Ovary (tissue), 9 donors: ENCODE data around the gene FAM216A. TPM values are rescaled to one million over a fixed set of nuclear protein-coding genes. Genes with fewer than 3 reads are reported as not detected.

Experiments
- DNase-seq, 5 donors: peaks; one replicate each; pipeline ENCODE4 v3.0.0-alpha.2; 2019 to 2020
- H3K27ac ChIP-seq, 2 donors: fragments of 200-600 bp; one replicate each; pipeline versions ENCODE4 v1.5.1 to v1.8.0; 2019 to 2022
- H3K27me3 ChIP-seq: fragments of 200-600 bp; one replicate; pipeline ENCODE4 v1.8.0; 2022
- H3K36me3 ChIP-seq: fragments of 200-600 bp; sonication (generic); one replicate; pipeline ENCODE4 v1.5.1; 2019
- H3K4me1 ChIP-seq: one replicate; pipeline ENCODE4 v1.8.1; 2013; ENCODE audit warnings: mild to moderate bottlenecking, moderate library complexity; ENCODE audit not compliant: insufficient read depth
- H3K4me3 ChIP-seq: fragments of 200-600 bp; sonication (generic); one replicate; pipeline ENCODE4 v1.5.1; 2017
- H3K9me3 ChIP-seq, 2 donors: fragments of 200-600 bp in 1 of 2; sonication (generic) in 1 of 2; one replicate each; pipeline versions ENCODE4 v1.5.1 to v1.8.1; 2013 to 2019; ENCODE audit warnings: mild to moderate bottlenecking in 1 of 2, moderate library complexity in 1 of 2
- CTCF ChIP-seq, 3 donors: fragments of 450-650 bp in 2 of 3; fragments of 200-600 bp in 1 of 3; IDR thresholded peaks; one replicate each; pipeline versions ENCODE4 v1.5.1 to v1.8.0; 2016 to 2022; ENCODE audit warnings: antibody characterized with exemption in 3 of 3, mild to moderate bottlenecking in 1 of 3
- EP300 ChIP-seq: sonication (generic); formaldehyde crosslinking; IDR thresholded peaks from one replicate; pipeline ENCODE4 v1.6.1; 2017; ENCODE audit warnings: antibody characterized with exemption
- POLR2A ChIP-seq: fragments of 450-650 bp; IDR thresholded peaks from one replicate; pipeline ENCODE4 v1.6.1; 2017; ENCODE audit warnings: antibody characterized with exemption, mild to moderate bottlenecking, moderate library complexity
- WGBS, 3 donors: extraction: QIAGEN DNeasy Blood & Tissue Kit in 1 of 3; methylation state at CpG; one replicate each; pipeline versions ENCODE4 v1.1.5 to v1.1.7; 2013 to 2017; 5-methylcytosine and 5-hydroxymethylcytosine counted together
- intact Hi-C, 4 donors: fragments of 100-400 bp; cut with DNase I; formaldehyde crosslinking; loops; one replicate each; pipeline versions ENCODE4 v1.11.0 to v1.15.1; 2022 to 2023
- polyA plus RNA-seq, 2 donors: library from polyadenylated mRNA; stranded (reverse); fragments of 200-250 nt in 1 of 2; fragments of 350-450 nt in 1 of 2; fragmentation: Illumina TruSeq in 1 of 2; extraction: RNeasy Lipid Tissue Mini Kit (QIAGEN cat#74804) in 1 of 2; gene quantifications; one replicate each; pipeline ENCODE4 v1.2.3, GENCODE V29; 2013 to 2014
- total RNA-seq, 7 donors: library from RNA; depleted of rRNA in 2 of 7; stranded (reverse); fragments of >200 nt in 2 of 7; fragmentation: NEBNext Ultra II Directional in 3 of 7; extraction: Animal tissue kit (Norgen Biotek cat#: 25700) in 3 of 7; gene quantifications; one replicate each; pipeline versions ENCODE4 v1.1.0 to v1.2.4, GENCODE V29; 2016 to 2023
- donor health status: DM: no; HTN: no; CAD: no; lungs with moderate emphysema.
- donor health status: DM: no; HTN: no; CAD: no.
- donor health status: Bipolar disorder and iron deficiency.
- donor health status: DM: yes; HTN: yes; CAD: no.
- donor health status: DM: no; HTN: no; CAD: no.
- donor health status: DM: yes; HTN: yes; CAD: no.

The FAM216A gene
- total and polyA plus RNA-seq, 9 donors: 6.5 to 12.3 (median 10.1) TPM

- H3K27me3 ChIP-seq: no peaks in the 10 kb centered on the region
- H3K4me1 ChIP-seq: peaks cover 3% of the 10 kb centered on the region
- no peaks in the 10 kb centered on the region for H3K36me3 ChIP-seq
- DNase-seq: no peak
- 91 to 96% (median 92%) methylated on average over 6 of the region's 6 CpGs for WGBS, 3 donors
- TF ChIP-seq CTCF (IDR thresholded peaks at IDR 0.05) (no peak), EP300 (no peak), POLR2A (no peak)
- H3K4me3 ChIP-seq: no peak overlapping the region
- no peaks in the 10 kb centered on the region for H3K9me3 ChIP-seq
- intact Hi-C loops: no loop called here
- no peak overlapping the region for H3K27ac ChIP-seq
Observed at GRCh38 chr12:110528277-110528839, 59.7 kb downstream of the FAM216A start.

- 70 to 82% (median 79%) methylated on average over 2 of the region's 2 CpGs for WGBS, 3 donors
- no peak for TF ChIP-seq POLR2A
- TF ChIP-seq EP300: no peak
- H3K9me3 ChIP-seq: no peaks in the 10 kb centered on the region
- H3K4me1 ChIP-seq: peaks cover 6% of the 10 kb centered on the region
- DNase-seq: no peak
- H3K27ac ChIP-seq: no peak overlapping the region
- H3K36me3 ChIP-seq: no peaks in the 10 kb centered on the region
- intact Hi-C loops: no loop called here
- H3K4me3 ChIP-seq: no peak overlapping the region
- H3K27me3 ChIP-seq: no peaks in the 10 kb centered on the region
Observed at GRCh38 chr12:110530511-110530910, 61.9 kb downstream of the FAM216A start.

- peaks cover 6% of the 10 kb centered on the region for H3K4me1 ChIP-seq
- intact Hi-C loops: no loop called here
- no peak overlapping the region for H3K27ac ChIP-seq
- 17 to 21% (median 17%) methylated on average over 2 of the region's 2 CpGs for WGBS, 3 donors
- H3K36me3 ChIP-seq: no peaks in the 10 kb centered on the region
- TF ChIP-seq CTCF (IDR thresholded peaks at IDR 0.05) (no peak), POLR2A (no peak), EP300 (no peak)
- H3K4me3 ChIP-seq: no peak overlapping the region
- no peaks in the 10 kb centered on the region for H3K27me3 ChIP-seq
- DNase-seq: no peak
- no peaks in the 10 kb centered on the region for H3K9me3 ChIP-seq
Observed at GRCh38 chr12:110531741-110532333, 63.2 kb downstream of the FAM216A start.

- no peak overlapping the region for H3K27ac ChIP-seq
- DNase-seq: no peak
- intact Hi-C loops: no loop called here
- H3K27me3 ChIP-seq: no peaks in the 10 kb centered on the region
- no peaks in the 10 kb centered on the region for H3K36me3 ChIP-seq
- H3K4me3 ChIP-seq: no peak overlapping the region
- peaks cover 7% of the 10 kb centered on the region for H3K4me1 ChIP-seq
- no peaks in the 10 kb centered on the region for H3K9me3 ChIP-seq
- TF ChIP-seq POLR2A: no peak
- TF ChIP-seq CTCF (IDR thresholded peaks at IDR 0.05): no peak
- TF ChIP-seq EP300: no peak
- 76 to 84% (median 81%) methylated on average over 3 of the region's 3 CpGs for WGBS, 3 donors
Observed at GRCh38 chr12:110532644-110533043, 64.0 kb downstream of the FAM216A start.

GRCh38 chr12:110533607-110534006 lies 65.0 kb downstream of the FAM216A start:
- DNase-seq: no peak
- Histone ChIP-seq H3K9me3 (no peaks in the 10 kb centered on the region), H3K36me3 (no peaks in the 10 kb centered on the region), H3K4me1 (peaks cover 11% of the 10 kb centered on the region), H3K27ac (no peak overlapping the region), H3K27me3 (no peaks in the 10 kb centered on the region), H3K4me3 (no peak overlapping the region)
- TF ChIP-seq POLR2A (no peak), EP300 (no peak), CTCF (IDR thresholded peaks at IDR 0.05) (no peak)
- intact Hi-C loops: no loop called here
- 12 to 41% (median 18%) methylated on average over 6 of the region's 6 CpGs for WGBS, 3 donors
